Skin of body (tissue), 2 donors: ENCODE measurements around the gene FOXF1. TPM values are rescaled to one million over a fixed set of nuclear protein-coding genes. Genes with fewer than 3 reads are reported as not detected.

Experiments used
- DNase-seq: peaks from one replicate; lab custom pipeline; 2025; lab: John Stamatoyannopoulos, UW
- total RNA-seq: library from RNA; depleted of rRNA; stranded (reverse); fragments of >200 nt; gene quantifications from one replicate; pipeline ENCODE4 v1.2.3, GENCODE V29; 2014

FOXF1 gene
- total RNA-seq, 1 donor from 2014 or later = not detected

- peak; percentile 84 for DNase-seq
These were observed 44.8 kb downstream of the FOXF1 start, which contains the start of gene MTHFSD for GRCh38 chr16:86554917-86555703. MTHFSD (minus strand) TSS chr16:86555235; CDS start chr16:86555184, 51 bp downstream.

GRCh38 chr16:86555704-86556075 lies 45.4 kb downstream of the FOXF1 start:
- no peak for DNase-seq

DNA sequence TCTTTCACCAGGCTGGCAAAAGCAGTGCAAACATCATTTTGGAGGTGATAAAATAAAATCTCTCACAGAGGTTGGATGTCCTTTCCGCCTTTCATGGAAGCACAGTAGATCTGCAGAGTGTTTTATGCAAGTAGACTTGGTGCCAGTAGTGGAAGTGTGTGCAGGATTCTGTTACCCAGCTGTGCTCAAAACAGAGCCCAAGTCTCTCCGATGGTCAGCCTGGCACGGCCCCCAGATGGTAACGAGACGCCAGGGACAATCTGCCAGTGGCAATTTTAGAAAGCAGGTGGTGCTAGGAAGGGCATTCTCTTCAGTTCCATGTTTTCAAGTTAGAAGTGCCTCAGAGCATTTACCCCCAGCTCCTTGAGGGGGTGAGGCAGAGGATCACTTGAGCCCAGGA lies 46.2 kb downstream of the FOXF1 start:
- no peak for DNase-seq

GRCh38 chr16:86557587-86557986 lies 47.3 kb downstream of the FOXF1 start:
- no peak for DNase-seq

- no peak for DNase-seq
These were observed 48.2 kb downstream of the FOXF1 start for GRCh38 chr16:86558355-86559193.

DNA sequence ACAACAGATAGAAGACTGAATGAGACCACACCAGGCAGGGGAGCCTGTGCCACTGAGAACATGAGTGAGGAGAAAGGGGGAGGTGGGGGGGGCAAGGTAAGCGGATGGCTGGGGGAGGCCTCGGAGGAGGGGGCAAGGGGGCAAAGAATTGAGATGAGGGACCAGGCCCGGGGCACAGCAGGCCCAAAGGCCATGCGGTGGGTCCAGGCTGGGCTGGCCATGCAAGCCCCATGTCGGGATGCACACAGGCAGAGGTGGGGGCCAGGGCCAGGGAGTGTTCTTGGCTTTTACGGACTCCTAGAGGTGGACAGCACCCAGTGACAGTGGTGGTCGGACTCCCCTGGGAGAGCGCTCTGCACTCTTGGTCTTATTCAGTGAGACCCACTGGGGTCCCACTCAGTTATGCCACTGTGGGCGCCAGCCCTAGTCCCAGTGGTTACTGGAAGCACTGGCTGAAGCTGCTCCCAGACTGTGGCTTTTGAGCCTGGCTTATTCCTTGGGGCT lies 49.5 kb downstream of the FOXF1 start:
- no peak for DNase-seq

- DNase-seq = no peak
These were observed 52.0 kb downstream of the FOXF1 start for GRCh38 chr16:86562356-86562755.

GRCh38 chr16:86563469-86564345 lies 53.4 kb downstream of the FOXF1 start:
- peak; percentile 93 for DNase-seq

Other genes starting within 250 kb of the FOXF1 start
- 16.1 TPM for gene MTHFSD, start 44.7 kb downstream of the FOXF1 start, total RNA-seq
- 0.10 TPM for gene FOXC2, start 56.3 kb downstream of the FOXF1 start, total RNA-seq
- gene FOXL1, start 68.0 kb downstream of the FOXF1 start, total RNA-seq = 0.30 TPM